K562 (cell line): ENCODE results near the gene OCRL. TPM values are rescaled to one million over a fixed set of nuclear protein-coding genes. Genes with fewer than 3 reads are reported as not detected.

Experiments used
- ATAC-seq: fragments of 200-7000 bp; cut with Tn5 transposase; 3 replicates; pipeline ENCODE4 v1.9.1; 2020; ENCODE audit warnings: moderate library complexity
- BruUV-seq: library from RNA; stranded (reverse); fragments of 400-500 nt; replicated peaks from 2 replicates; lab custom pipeline; 2021; lab: Mats Ljungman, UMichigan
- CTCF ChIA-PET: fragments of 300-600 bp; formaldehyde crosslinking; extraction: SDS; loops from one replicate; lab custom pipeline; 2021; ENCODE audit warnings: low intra/inter-chr PET ratio; lab: Yijun Ruan, JAX
- POLR2A ChIA-PET: fragments of 300-600, 350-650 bp; sonication (Branson Sonifier 250); formaldehyde crosslinking; extraction: SDS; loops from one replicate; lab custom pipeline; 2021; ENCODE audit warnings: antibody characterized with exemption, inconsistent platforms; lab: Yijun Ruan, JAX
- DNase-seq, 4 experiments: peaks; one replicate each; pipeline versions ENCODE4 v3.0.0 to v3.0.0-alpha.2; 2011 to 2018; ENCODE audit warnings: low spot score in 3 of 4, mixed read lengths in 3 of 4; ENCODE audit errors: extremely low read depth in 1 of 4
- FAIRE-seq: peaks from 2 replicates; lab custom pipeline; 2011; peaks lifted over from hg19 to GRCh38; lab: Jason Lieb, UNC
- H2AFZ ChIP-seq: 2 replicates; pipeline ENCODE4 v1.6.0; 2011; ENCODE audit warnings: low read depth, low read length, control low read depth, inconsistent platforms
- H3K27ac ChIP-seq: fragments of 200-600 bp; 3 replicates; pipeline ENCODE4 v1.8.0; 2011; ENCODE audit warnings: low read depth, mild to moderate bottlenecking, control low read depth, inconsistent platforms, low read length, moderate library complexity, mixed read lengths; ENCODE audit errors: extremely low read depth
- H3K27me3 ChIP-seq, 2 experiments: fragments of 300-600 bp in 1 of 2; 2 replicates in 1 of 2; 3 replicates in 1 of 2; pipeline versions ENCODE4 v1.6.0 to v1.8.0; 2011; ENCODE audit warnings: inconsistent platforms in 2 of 2, low read length in 2 of 2, mild to moderate bottlenecking in 1 of 2, mixed read lengths in 1 of 2, moderate library complexity in 1 of 2; ENCODE audit not compliant: control insufficient read depth in 2 of 2, insufficient read depth in 2 of 2
- H3K36me3 ChIP-seq: fragments of 300-600 bp; 3 replicates; pipeline ENCODE4 v1.8.0; 2011; ENCODE audit warnings: mild to moderate bottlenecking, low read length, inconsistent platforms; ENCODE audit not compliant: control insufficient read depth, insufficient read depth
- H3K4me1 ChIP-seq, 2 experiments: fragments of 200-600 bp in 1 of 2; replicated peaks in 1 of 2; 2 replicates in 1 of 2; 3 replicates in 1 of 2; pipeline versions ENCODE4 v1.5.1 to v1.8.0; 2011; ENCODE audit warnings: inconsistent platforms in 2 of 2, low read length in 2 of 2, mild to moderate bottlenecking in 1 of 2, mixed read lengths in 1 of 2, moderate library complexity in 1 of 2; ENCODE audit not compliant: control insufficient read depth in 2 of 2, insufficient read depth in 2 of 2
- H3K4me2 ChIP-seq: 2 replicates; pipeline ENCODE4 v1.6.1; 2011; ENCODE audit warnings: low read length, control low read depth, inconsistent platforms, mixed read lengths; ENCODE audit not compliant: insufficient read depth
- H3K4me3 ChIP-seq: fragments of 200-600 bp; sonication (generic), shearing (Covaris generic); 2 replicates; pipeline ENCODE4 v1.5.1; 2016; ENCODE audit warnings: control low read depth, inconsistent platforms
- H3K79me2 ChIP-seq: fragments of 200-600 bp; 3 replicates; pipeline ENCODE4 v1.8.0; 2011; ENCODE audit warnings: low read length, inconsistent platforms; ENCODE audit not compliant: control insufficient read depth, insufficient read depth
- H3K9ac ChIP-seq, 2 experiments: 2 replicates each; pipeline versions ENCODE4 v1.6.0 to v1.6.1; 2011; ENCODE audit warnings: low read depth in 2 of 2, low read length in 2 of 2, control low read depth in 1 of 2, inconsistent platforms in 1 of 2, mild to moderate bottlenecking in 1 of 2, mixed read lengths in 1 of 2; ENCODE audit not compliant: insufficient read depth in 1 of 2
- H3K9me1 ChIP-seq: one replicate; pipeline ENCODE4 v1.6.0; 2011; ENCODE audit warnings: inconsistent platforms, mild to moderate bottlenecking, low read length, moderate library complexity; ENCODE audit not compliant: control insufficient read depth, insufficient read depth
- H3K9me3 ChIP-seq: replicated peaks from 2 replicates; pipeline ENCODE4 v1.5.1; 2011; ENCODE audit warnings: low read depth, low read length, inconsistent platforms; ENCODE audit not compliant: control insufficient read depth, insufficient read depth
- H4K20me1 ChIP-seq: replicated peaks from 2 replicates; pipeline ENCODE4 v1.6.1; 2011; ENCODE audit warnings: low read length, inconsistent platforms, mixed read lengths; ENCODE audit not compliant: control insufficient read depth, insufficient read depth
- CC2D1A ChIP-seq: fragments of 450-650 bp; IDR thresholded peaks from 2 replicates; pipeline ENCODE4 v1.6.1; 2017; ENCODE audit warnings: mild to moderate bottlenecking
- COPS2 ChIP-seq: fragments of 450-650 bp; conservative IDR thresholded peaks from 2 replicates; pipeline ENCODE4 v1.6.1; 2016; ENCODE audit warnings: mild to moderate bottlenecking, moderate library complexity
- CTCF ChIP-seq, 3 experiments: IDR thresholded peaks in 2 of 3; conservative IDR thresholded peaks in 1 of 3; 2 replicates each; pipeline ENCODE4 v1.5.1; 2011 to 2012; ENCODE audit warnings: low read length in 3 of 3, mild to moderate bottlenecking in 3 of 3, control low read depth in 2 of 3, improper control_type of control experiment in 1 of 3, inconsistent platforms in 1 of 3, low read depth in 1 of 3, mixed read lengths in 1 of 3, moderate library complexity in 1 of 3; ENCODE audit not compliant: insufficient read depth in 2 of 3
- DEAF1 ChIP-seq: fragments of 450-650 bp; formaldehyde crosslinking; IDR thresholded peaks from 2 replicates; pipeline ENCODE4 v1.4.0; 2020; ENCODE audit warnings: mild to moderate bottlenecking, moderate library complexity
- KLF13 ChIP-seq: fragments of 450-650 bp; IDR thresholded peaks from 2 replicates; pipeline ENCODE4 v1.6.1; 2016; ENCODE audit warnings: missing genetic modification characterization, low read depth, mild to moderate bottlenecking, missing compliant biosample characterization, moderate library complexity, borderline replicate concordance
- LEF1 ChIP-seq: fragments of 450-650 bp; IDR thresholded peaks from 2 replicates; pipeline ENCODE4 v1.6.1; 2016; ENCODE audit warnings: mild to moderate bottlenecking
- POLR2AphosphoS5 ChIP-seq: IDR thresholded peaks from 2 replicates; pipeline ENCODE4 v1.6.1; 2011; ENCODE audit warnings: mild to moderate bottlenecking, low read depth, low read length, moderate library complexity; ENCODE audit not compliant: control insufficient read depth, insufficient read depth
- RAD21 ChIP-seq, 2 experiments: fragments of 250-450 bp in 1 of 2; fragments of 450-650 bp in 1 of 2; sonication (Bioruptor Pico) in 1 of 2; formaldehyde crosslinking in 1 of 2; IDR thresholded peaks in 1 of 2; conservative IDR thresholded peaks in 1 of 2; 2 replicates each; pipeline versions ENCODE4 v1.4.0 to v1.8.0; 2020 to 2022; ENCODE audit warnings: mild to moderate bottlenecking in 2 of 2, moderate library complexity in 1 of 2
- SMC3 ChIP-seq: conservative IDR thresholded peaks from 2 replicates; pipeline ENCODE4 v1.6.1; 2011; ENCODE audit warnings: low read depth, low read length, improper control_type of control experiment; ENCODE audit not compliant: insufficient read depth
- U2AF1 ChIP-seq: fragments of 200-400 bp; formaldehyde crosslinking; optimal IDR thresholded peaks from 2 replicates; pipeline ENCODE3; 2017; ENCODE audit warnings: mild to moderate bottlenecking, low read depth, low read length, moderate library complexity
- ZNF512 ChIP-seq: IDR thresholded peaks from 2 replicates; pipeline ENCODE4 v1.6.1; 2016; ENCODE audit warnings: missing genetic modification characterization, missing compliant biosample characterization
- WGBS: fragments of 100-300 bp; shearing (Covaris generic); methylation state at CpG from one replicate; pipeline ENCODE4 v1.1.6; 2016; ENCODE audit warnings: low coverage, mixed read lengths; ENCODE audit not compliant: insufficient coverage; ENCODE audit errors: missing lambda C conversion rate; 5-methylcytosine and 5-hydroxymethylcytosine counted together
- in situ Hi-C: fragments of 300-500 bp; cut with MboI; formaldehyde crosslinking; loops from 4 replicates; pipeline ENCODE4 v1.15.0; 2018; ENCODE audit warnings: inconsistent platforms, mixed read lengths
- intact Hi-C: fragments of 100-400 bp; cut with micrococcal nuclease; formaldehyde crosslinking; loops from 2 replicates; pipeline ENCODE4 v1.14.2; 2022
- polyA plus RNA-seq, 8 experiments: library from polyadenylated mRNA; depleted of rRNA in 4 of 8; stranded (reverse) in 5 of 8; unstranded in 3 of 8; fragments of >200 nt; fragmentation: Nextera tagmentation in 2 of 8; fragmentation: Illumina TruSeq in 1 of 8; extraction: Ambion mirVana in 2 of 8; extraction: Trizol in 1 of 8; gene quantifications; 2 replicates each; pipeline versions ENCODE4 v1.2.1 to v1.2.3, GENCODE V29; 2011 to 2014; ENCODE audit warnings: inconsistent platforms in 1 of 8, missing spikeins in 1 of 8
- total RNA-seq, 7 experiments: library from RNA; depleted of rRNA in 6 of 7; stranded (reverse); fragments of >200 nt in 6 of 7; fragmentation: Illumina TruSeq in 2 of 7; extraction: Trizol in 2 of 7; gene quantifications; 2 replicates each; pipeline versions ENCODE4 v1.2.1 to v1.2.3, GENCODE V29; 2011 to 2021; ENCODE audit warnings: low replicate concordance in 1 of 7

Gene OCRL
- total and polyA plus RNA-seq, 9 of the 15 experiments (the other 6 are each of a cell fraction or from before 2014, with no cell fraction given), result 2.2 to 23.4 (median 11.9) TPM

- Histone ChIP-seq H3K4me1 (peaks cover 10 to 15% of the 10 kb centered on the region in 2 experiments; a peak in 4 of 5 replicates), H3K79me2 (no peaks in the 10 kb centered on the region), H3K27me3 (no peaks in the 10 kb centered on the region), H3K9me1 (peaks cover 4% of the 10 kb centered on the region), H3K9me3 (no peaks in the 10 kb centered on the region), H3K27ac (no peak overlapping the region), H3K9ac (no peak overlapping the region), H2AFZ (peak overlapping the region; percentile 82; the same call in 1 of the 2 replicates), H3K4me2 (no peak overlapping the region), H3K36me3 (no peaks in the 10 kb centered on the region), H4K20me1 (no peaks in the 10 kb centered on the region), H3K4me3 (no peak overlapping the region)
- FAIRE-seq, result peak; percentile 94
- in situ Hi-C loops (loop anchor here (5.0 to 10.0 kb wide), 4 partner anchors 120 to 458 kb away; no protein-coding TSS in a partner anchor), intact Hi-C loops (loop anchor here (1.0 to 5.0 kb wide), 7 partner anchors 50 to 585 kb away; no protein-coding TSS in a partner anchor)
- peak; percentile 65 to 75 (median 69) for DNase-seq
- ATAC-seq, result peak; percentile 62
- CTCF ChIA-PET, result interaction anchor here (0.6 to 3.5 kb wide), 6 partner anchors 31 to 453 kb away, joined by 3 to 31 read pairs (median 6); no protein-coding TSS in a partner anchor
- POLR2A ChIA-PET, result no interaction called here
- BruUV-seq, result no TSS peak
- 0% methylated on average over 2 of the region's 5 CpGs for WGBS
- TF ChIP-seq U2AF1 (peak; percentile 94), CTCF (IDR thresholded peaks at IDR 0.05 in 2 of 3, conservative IDR thresholded peaks at IDR 0.05 in 1 of 3; ENCODE audit: insufficient read depth in 2 of 3, low read depth in 1 of 3, low read length in 3 of 3) (peak; percentile 76 to 84 (median 77)), ZNF512 (peak; percentile 40; the same call in 1 of the 2 replicates), KLF13 (peak; percentile 96), SMC3 (peak; percentile 89), RAD21 (CRISPR knock-in tag; conservative IDR thresholded peaks at IDR 0.05 in 1 of 2, IDR thresholded peaks at IDR 0.05 in 1 of 2) (peak; percentile 87 to 89), POLR2AphosphoS5 (no peak), DEAF1 (peak; percentile 64), LEF1 (no peak), COPS2 (no peak), CC2D1A (0 out of 2 replicates have a peak, but pooled peaks have one; percentile 29)
Measured at GRCh38 chrX:129606918-129607317, 66.9 kb downstream of the OCRL start.
